Brain pericyte (primary cell): ENCODE measurements around the gene ZNF397.
A peak's percentile ranks its signal among the peaks of the same experiment; 100 is the strongest.

Source experiments
- DNase-seq: peaks from one replicate; pipeline ENCODE4 v3.0.0-alpha.2; 2012; ENCODE audit warnings: low read depth, low spot score

Gene ZNF397

GRCh38 chr18:35290094-35290735, 49.4 kb downstream of the ZNF397 start, which contains the start of gene ZSCAN30:
TSS of gene ZSCAN30 (minus strand) at chr18:35290229. CDS start at chr18:35264352, 25,877 bp downstream.
- peak; percentile 81 for DNase-seq

DNA sequence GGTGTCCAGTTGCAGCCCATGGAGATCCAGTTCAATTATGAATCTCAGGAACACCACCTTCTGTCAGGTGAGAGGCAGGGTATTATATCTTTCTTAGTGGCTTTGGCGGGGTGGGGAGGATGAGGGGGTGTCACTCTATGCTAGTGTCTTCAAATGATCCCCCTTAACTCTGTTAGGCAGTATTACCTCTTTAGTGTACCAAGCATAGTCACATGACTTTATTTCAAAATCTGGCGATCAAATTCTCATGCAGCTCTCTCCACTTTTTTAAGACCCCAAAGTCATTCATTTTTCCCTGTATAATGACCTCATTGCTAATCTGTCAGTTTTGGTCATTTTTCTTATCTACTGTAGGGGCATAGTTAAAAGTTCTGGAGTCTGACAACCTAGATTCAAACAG, 50.3 kb downstream of the ZNF397 start:
- DNase-seq = no peak

GRCh38 chr18:35296060-35296459, 55.2 kb downstream of the ZNF397 start:
- no peak for DNase-seq

- DNase-seq = no peak
Measured at GRCh38 chr18:35303610-35304009, 62.8 kb downstream of the ZNF397 start.

GRCh38 chr18:35306588-35307250, 65.9 kb downstream of the ZNF397 start:
- no peak for DNase-seq
